HL-60 (cell line): ENCODE results near the gene LIPG.

Experiments
- CTCF ChIP-seq: IDR thresholded peaks from one replicate; pipeline ENCODE4 v1.5.1; 2011; ENCODE audit warnings: low read length, control low read depth, inconsistent platforms; ENCODE audit not compliant: insufficient read depth
- REST ChIP-seq: IDR thresholded peaks from 2 replicates; pipeline ENCODE4 v1.6.1; 2012; ENCODE audit warnings: low read depth; ENCODE audit not compliant: insufficient replicate concordance

GRCh38 chr18:49544362-49544761, 17.5 kb upstream of the LIPG start:
- TF ChIP-seq CTCF (no peak), REST (no peak)
